Pericardium fibroblast (primary cell): ENCODE results near the gene SFPQ. TPM values are rescaled to one million over a fixed set of nuclear protein-coding genes. Genes with fewer than 3 reads are reported as not detected.

ENCODE experiments used
- total RNA-seq: library from RNA; depleted of rRNA; stranded (reverse); fragments of >200 nt; gene quantifications from 2 replicates; pipeline ENCODE4 v1.2.3, GENCODE V29; 2015

The SFPQ gene, protein sequence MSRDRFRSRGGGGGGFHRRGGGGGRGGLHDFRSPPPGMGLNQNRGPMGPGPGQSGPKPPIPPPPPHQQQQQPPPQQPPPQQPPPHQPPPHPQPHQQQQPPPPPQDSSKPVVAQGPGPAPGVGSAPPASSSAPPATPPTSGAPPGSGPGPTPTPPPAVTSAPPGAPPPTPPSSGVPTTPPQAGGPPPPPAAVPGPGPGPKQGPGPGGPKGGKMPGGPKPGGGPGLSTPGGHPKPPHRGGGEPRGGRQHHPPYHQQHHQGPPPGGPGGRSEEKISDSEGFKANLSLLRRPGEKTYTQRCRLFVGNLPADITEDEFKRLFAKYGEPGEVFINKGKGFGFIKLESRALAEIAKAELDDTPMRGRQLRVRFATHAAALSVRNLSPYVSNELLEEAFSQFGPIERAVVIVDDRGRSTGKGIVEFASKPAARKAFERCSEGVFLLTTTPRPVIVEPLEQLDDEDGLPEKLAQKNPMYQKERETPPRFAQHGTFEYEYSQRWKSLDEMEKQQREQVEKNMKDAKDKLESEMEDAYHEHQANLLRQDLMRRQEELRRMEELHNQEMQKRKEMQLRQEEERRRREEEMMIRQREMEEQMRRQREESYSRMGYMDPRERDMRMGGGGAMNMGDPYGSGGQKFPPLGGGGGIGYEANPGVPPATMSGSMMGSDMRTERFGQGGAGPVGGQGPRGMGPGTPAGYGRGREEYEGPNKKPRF
- 98.7 and 99.5 TPM in 2 replicates for total RNA-seq

GRCh38 chr1:35192853-35193664 lies at the start of gene SFPQ:
Gene SFPQ, minus strand, starts transcription at chr1:35193145. Its CDS starts 96 bp downstream, at chr1:35193049.

Other genes starting within 250 kb of the SFPQ start
- gene TMEM35B, start 207.8 kb downstream of the SFPQ start, total RNA-seq = 34.8 and 48.9 TPM in 2 replicates
- 8.5 and 23.4 TPM in 2 replicates for gene ZMYM6, start 161.2 kb downstream of the SFPQ start, total RNA-seq
- gene ZMYM1, start 113.8 kb downstream of the SFPQ start, total RNA-seq = 6.1 and 7.8 TPM in 2 replicates
- gene ZMYM4, start 75.6 kb upstream of the SFPQ start, total RNA-seq = 29.6 and 43.4 TPM in 2 replicates